HepG2 (cell line): ENCODE data around the gene TMEM127. TPM values are rescaled to one million over a fixed set of nuclear protein-coding genes. Genes with fewer than 3 reads are reported as not detected.

Experiments used
- ATF1 ChIP-seq: IDR thresholded peaks from 2 replicates; pipeline ENCODE4 v1.6.1; 2016; ENCODE audit warnings: mild to moderate bottlenecking, control low read depth
- ATF4 ChIP-seq, 2 experiments: fragments of 450-650 bp in 1 of 2; sonication (generic) in 1 of 2; formaldehyde crosslinking; IDR thresholded peaks; 2 replicates each; pipeline versions ENCODE4 v1.5.0 to v1.8.0; 2020 to 2022; ENCODE audit warnings: mild to moderate bottlenecking in 1 of 2, missing genetic modification reagents in 1 of 2
- JARID2 ChIP-seq: sonication (generic); formaldehyde crosslinking; IDR thresholded peaks from 2 replicates; pipeline ENCODE4 v1.8.1; 2023; ENCODE audit warnings: missing genetic modification reagents, inconsistent platforms; ENCODE audit not compliant: insufficient replicate concordance
- KDM5A ChIP-seq: fragments of 200-600 bp; sonication (generic); IDR thresholded peaks from 2 replicates; pipeline ENCODE4 v1.7.0; 2018; ENCODE audit warnings: antibody characterized with exemption, mild to moderate bottlenecking, low read length, borderline replicate concordance
- MYC ChIP-seq: sonication (generic); formaldehyde crosslinking; IDR thresholded peaks from 2 replicates; pipeline ENCODE4 v1.9.0; 2021; ENCODE audit warnings: missing genetic modification reagents, borderline replicate concordance
- PHF5A ChIP-seq: IDR thresholded peaks from one replicate; pipeline ENCODE4 v1.6.1; 2018; ENCODE audit warnings: low read depth, missing genetic modification reagents; ENCODE audit not compliant: unreplicated experiment
- SRSF1 ChIP-seq: fragments of 200-400 bp; formaldehyde crosslinking; optimal IDR thresholded peaks from 2 replicates; pipeline ENCODE3; 2017; ENCODE audit warnings: mild to moderate bottlenecking, low read depth, low read length, moderate library complexity
- THAP8 ChIP-seq: sonication (generic); formaldehyde crosslinking; IDR thresholded peaks from 2 replicates; pipeline ENCODE4 v1.5.1; 2020; ENCODE audit warnings: missing genetic modification reagents, mild to moderate bottlenecking, borderline replicate concordance
- ZBTB8A ChIP-seq: sonication (generic); formaldehyde crosslinking; IDR thresholded peaks from 2 replicates; pipeline ENCODE4 v1.4.0; 2020; ENCODE audit warnings: mild to moderate bottlenecking, low read depth, missing genetic modification reagents, borderline replicate concordance
- ZNF329 ChIP-seq: sonication (generic); formaldehyde crosslinking; IDR thresholded peaks from 2 replicates; pipeline ENCODE4 v1.9.0; 2021; ENCODE audit warnings: low read depth, mild to moderate bottlenecking, missing genetic modification reagents
- ZNF432 ChIP-seq: sonication (generic); formaldehyde crosslinking; IDR thresholded peaks from 2 replicates; pipeline ENCODE4 v1.5.0; 2020; ENCODE audit warnings: missing genetic modification reagents, mild to moderate bottlenecking, borderline replicate concordance
- ZNF724P ChIP-seq: sonication (generic); formaldehyde crosslinking; IDR thresholded peaks from 2 replicates; pipeline ENCODE4 v1.8.0; 2022; ENCODE audit warnings: missing genetic modification reagents, borderline replicate concordance
- ZNF879 ChIP-seq: sonication (generic); formaldehyde crosslinking; IDR thresholded peaks from 2 replicates; pipeline ENCODE4 v1.8.1; 2023; ENCODE audit warnings: missing genetic modification reagents
- polyA plus RNA-seq, 8 experiments: library from polyadenylated mRNA; depleted of rRNA in 3 of 8; stranded (reverse) in 7 of 8; unstranded in 1 of 8; fragments of >200 nt; fragmentation: Illumina TruSeq in 4 of 8; extraction: Trizol in 4 of 8; gene quantifications; 2 replicates each; pipeline versions ENCODE4 v1.2.1 to v1.2.3, GENCODE V29; 2011 to 2016; ENCODE audit warnings: low read depth in 4 of 8, missing spikeins in 1 of 8, mixed read lengths in 1 of 8; ENCODE audit not compliant: insufficient read depth in 1 of 8
- total RNA-seq, 5 experiments: library from RNA; depleted of rRNA; stranded (reverse); fragments of >200 nt; fragmentation: Illumina TruSeq; extraction: Trizol; gene quantifications; 2 replicates each; pipeline ENCODE4 v1.2.3, GENCODE V29; 2016; ENCODE audit warnings: low read depth in 1 of 5
- TF ChIP-seq, protein P1 (sequence below): sonication (generic); formaldehyde crosslinking; IDR thresholded peaks from 2 replicates; pipeline ENCODE4 v1.5.1; 2020; ENCODE audit warnings: mild to moderate bottlenecking, missing genetic modification reagents, moderate library complexity
- TF ChIP-seq, protein P2 (sequence below): sonication (generic); formaldehyde crosslinking; IDR thresholded peaks from 2 replicates; pipeline ENCODE4 v1.5.0; 2020; ENCODE audit warnings: mild to moderate bottlenecking, missing genetic modification reagents, borderline replicate concordance
- TF ChIP-seq, protein P3 (sequence below): sonication (generic); formaldehyde crosslinking; IDR thresholded peaks from 2 replicates; pipeline ENCODE4 v1.8.0; 2022; ENCODE audit warnings: mild to moderate bottlenecking, missing genetic modification reagents, borderline replicate concordance
- TF ChIP-seq, protein P4 (sequence below): sonication (generic); formaldehyde crosslinking; IDR thresholded peaks from 2 replicates; pipeline ENCODE4 v1.4.0; 2020; ENCODE audit warnings: missing genetic modification reagents, mild to moderate bottlenecking, borderline replicate concordance

TMEM127 gene
- total and polyA plus RNA-seq, 2 of the 13 experiments (the other 11 are each of a cell fraction or from before 2014, with no cell fraction given), result 21.5 to 33.9 TPM

DNA sequence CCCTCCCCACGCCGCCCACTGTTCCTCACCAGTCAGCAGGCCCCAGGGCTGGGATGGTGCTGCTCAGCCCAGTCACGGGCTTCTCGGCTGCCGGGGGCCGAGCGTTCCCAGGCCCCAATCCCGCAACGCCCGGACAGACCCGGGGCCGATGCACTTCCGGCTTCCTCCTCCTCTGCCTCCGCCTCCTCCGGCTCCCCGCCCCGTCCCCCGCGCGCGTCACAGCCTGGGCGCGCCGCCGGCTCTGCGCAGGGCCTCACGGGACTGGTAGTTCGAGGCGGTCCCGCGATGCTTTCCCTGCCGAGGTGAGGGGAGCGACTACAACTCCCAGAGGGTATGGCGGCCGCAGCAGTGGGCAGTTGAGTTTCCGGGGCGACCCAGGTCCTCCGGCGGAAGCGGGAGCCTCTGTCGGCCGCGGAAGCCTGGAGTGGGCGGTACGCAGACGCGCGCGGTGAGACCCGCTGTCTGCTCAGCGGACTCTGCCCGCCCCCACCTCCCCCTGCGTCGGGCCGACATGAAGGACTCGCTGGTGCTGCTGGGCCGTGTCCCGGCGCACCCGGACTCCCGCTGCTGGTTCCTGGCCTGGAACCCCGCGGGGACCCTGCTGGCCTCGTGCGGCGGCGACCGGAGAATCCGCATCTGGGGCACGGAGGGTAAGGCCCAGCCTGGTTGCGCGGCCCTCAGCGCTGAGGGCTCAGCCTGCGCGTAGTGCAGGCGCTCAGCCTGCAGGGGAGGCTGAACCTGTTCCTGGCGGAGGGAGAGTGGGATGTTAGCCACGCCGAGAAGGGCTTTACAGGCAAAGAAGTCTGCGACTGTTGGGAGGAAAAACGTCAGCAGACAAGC is at the start of gene TMEM127, which contains the start of gene CIAO1 (continued):
- TF ChIP-seq, protein P1, sequence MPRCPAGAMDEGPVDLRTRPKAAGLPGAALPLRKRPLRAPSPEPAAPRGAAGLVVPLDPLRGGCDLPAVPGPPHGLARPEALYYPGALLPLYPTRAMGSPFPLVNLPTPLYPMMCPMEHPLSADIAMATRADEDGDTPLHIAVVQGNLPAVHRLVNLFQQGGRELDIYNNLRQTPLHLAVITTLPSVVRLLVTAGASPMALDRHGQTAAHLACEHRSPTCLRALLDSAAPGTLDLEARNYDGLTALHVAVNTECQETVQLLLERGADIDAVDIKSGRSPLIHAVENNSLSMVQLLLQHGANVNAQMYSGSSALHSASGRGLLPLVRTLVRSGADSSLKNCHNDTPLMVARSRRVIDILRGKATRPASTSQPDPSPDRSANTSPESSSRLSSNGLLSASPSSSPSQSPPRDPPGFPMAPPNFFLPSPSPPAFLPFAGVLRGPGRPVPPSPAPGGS (CRISPR knock-in tag), result peak; percentile 16
- TF ChIP-seq ZNF724P (CRISPR knock-in tag) (peak; percentile 88; the same call in 1 of the 2 replicates), JARID2 (CRISPR knock-in tag) (peak; percentile 43), THAP8 (CRISPR knock-in tag) (0 out of 2 replicates have a peak, but pooled peaks have one; percentile 84), MYC (CRISPR knock-in tag) (peak; percentile 97), KDM5A (peak; percentile 59; the same call in 1 of the 2 replicates), ZNF432 (CRISPR knock-in tag) (no peak), ATF4 (CRISPR knock-in tag; IDR thresholded peaks at IDR 0.05) (peak in 1 of 2 experiments; percentile 53; a peak in 1 of 4 replicates), ZNF879 (CRISPR knock-in tag) (peak; percentile 83; the same call in 1 of the 2 replicates), ZNF329 (CRISPR knock-in tag) (peak; percentile 87), PHF5A (CRISPR knock-in tag) (peak; percentile 95), ATF1 (CRISPR knock-in tag) (peak; percentile 88), SRSF1 (peak; percentile 87), ZBTB8A (CRISPR knock-in tag) (peak; percentile 89; the same call in 1 of the 2 replicates)
- TF ChIP-seq, protein P2, sequence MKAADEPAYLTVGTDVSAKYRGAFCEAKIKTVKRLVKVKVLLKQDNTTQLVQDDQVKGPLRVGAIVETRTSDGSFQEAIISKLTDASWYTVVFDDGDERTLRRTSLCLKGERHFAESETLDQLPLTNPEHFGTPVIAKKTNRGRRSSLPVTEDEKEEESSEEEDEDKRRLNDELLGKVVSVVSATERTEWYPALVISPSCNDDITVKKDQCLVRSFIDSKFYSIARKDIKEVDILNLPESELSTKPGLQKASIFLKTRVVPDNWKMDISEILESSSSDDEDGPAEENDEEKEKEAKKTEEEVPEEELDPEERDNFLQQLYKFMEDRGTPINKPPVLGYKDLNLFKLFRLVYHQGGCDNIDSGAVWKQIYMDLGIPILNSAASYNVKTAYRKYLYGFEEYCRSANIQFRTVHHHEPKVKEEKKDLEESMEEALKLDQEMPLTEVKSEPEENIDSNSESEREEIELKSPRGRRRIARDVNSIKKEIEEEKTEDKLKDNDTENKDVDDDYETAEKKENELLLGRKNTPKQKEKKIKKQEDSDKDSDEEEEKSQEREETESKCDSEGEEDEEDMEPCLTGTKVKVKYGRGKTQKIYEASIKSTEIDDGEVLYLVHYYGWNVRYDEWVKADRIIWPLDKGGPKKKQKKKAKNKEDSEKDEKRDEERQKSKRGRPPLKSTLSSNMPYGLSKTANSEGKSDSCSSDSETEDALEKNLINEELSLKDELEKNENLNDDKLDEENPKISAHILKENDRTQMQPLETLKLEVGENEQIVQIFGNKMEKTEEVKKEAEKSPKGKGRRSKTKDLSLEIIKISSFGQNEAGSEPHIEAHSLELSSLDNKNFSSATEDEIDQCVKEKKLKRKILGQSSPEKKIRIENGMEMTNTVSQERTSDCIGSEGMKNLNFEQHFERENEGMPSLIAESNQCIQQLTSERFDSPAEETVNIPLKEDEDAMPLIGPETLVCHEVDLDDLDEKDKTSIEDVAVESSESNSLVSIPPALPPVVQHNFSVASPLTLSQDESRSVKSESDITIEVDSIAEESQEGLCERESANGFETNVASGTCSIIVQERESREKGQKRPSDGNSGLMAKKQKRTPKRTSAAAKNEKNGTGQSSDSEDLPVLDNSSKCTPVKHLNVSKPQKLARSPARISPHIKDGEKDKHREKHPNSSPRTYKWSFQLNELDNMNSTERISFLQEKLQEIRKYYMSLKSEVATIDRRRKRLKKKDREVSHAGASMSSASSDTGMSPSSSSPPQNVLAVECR (CRISPR knock-in tag), result peak; percentile 98
- TF ChIP-seq, protein P3, sequence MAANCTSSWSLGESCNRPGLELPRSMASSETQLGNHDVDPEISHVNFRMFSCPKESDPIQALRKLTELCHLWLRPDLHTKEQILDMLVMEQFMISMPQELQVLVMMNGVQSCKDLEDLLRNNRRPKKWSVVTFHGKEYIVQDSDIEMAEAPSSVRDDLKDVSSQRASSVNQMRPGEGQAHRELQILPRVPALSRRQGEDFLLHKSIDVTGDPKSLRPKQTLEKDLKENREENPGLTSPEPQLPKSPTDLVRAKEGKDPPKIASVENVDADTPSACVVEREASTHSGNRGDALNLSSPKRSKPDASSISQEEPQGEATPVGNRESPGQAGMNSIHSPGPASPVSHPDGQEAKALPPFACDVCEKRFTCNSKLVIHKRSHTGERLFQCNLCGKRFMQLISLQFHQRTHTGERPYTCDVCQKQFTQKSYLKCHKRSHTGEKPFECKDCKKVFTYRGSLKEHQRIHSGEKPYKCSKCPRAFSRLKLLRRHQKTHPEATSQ (CRISPR knock-in tag), result no peak; the same call in 1 of the 2 replicates
- TF ChIP-seq, protein P4, sequence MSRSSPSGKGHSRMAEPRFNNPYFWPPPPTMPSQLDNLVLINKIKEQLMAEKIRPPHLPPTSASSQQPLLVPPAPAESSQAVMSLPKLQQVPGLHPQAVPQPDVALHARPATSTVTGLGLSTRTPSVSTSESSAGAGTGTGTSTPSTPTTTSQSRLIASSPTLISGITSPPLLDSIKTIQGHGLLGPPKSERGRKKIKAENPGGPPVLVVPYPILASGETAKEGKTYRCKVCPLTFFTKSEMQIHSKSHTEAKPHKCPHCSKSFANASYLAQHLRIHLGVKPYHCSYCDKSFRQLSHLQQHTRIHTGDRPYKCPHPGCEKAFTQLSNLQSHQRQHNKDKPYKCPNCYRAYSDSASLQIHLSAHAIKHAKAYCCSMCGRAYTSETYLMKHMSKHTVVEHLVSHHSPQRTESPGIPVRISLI (CRISPR knock-in tag), result peak; percentile 63
